Measurements from ENCODE around the gene LGR4. TPM values are rescaled to one million over a fixed set of nuclear protein-coding genes. Genes with fewer than 3 reads are reported as not detected.

Gene LGR4
- total and polyA plus RNA-seq, 2 of the 4 experiments (the other 2 are of a cell fraction), result 2.9 to 6.8 TPM

GRCh38 chr11:27505781-27506180, 33.2 kb upstream of the LGR4 start:
- ATAC-seq (ENCODE audit: low read depth) (no peak; the same call in 1 of the 2 replicates), DNase-seq (peak; percentile 13)
- Histone ChIP-seq H3K18ac (ENCODE audit: low read depth, low read length) (no peak overlapping the region), H3K14ac (replicated peaks; ENCODE audit: low read depth, low read length) (peak overlapping the region; percentile 60), H3K56ac (ENCODE audit: extremely low read depth, insufficient read depth, low read length) (peak overlapping the region; percentile 75), H3K9me1 (ENCODE audit: insufficient read depth, low read length) (no peaks in the 10 kb centered on the region), H2AFZ (replicated peaks; ENCODE audit: low read length, poor library complexity) (peak overlapping the region; percentile 96), H3K4ac (ENCODE audit: low read depth, low read length) (peak overlapping the region; percentile 70; the same call in 1 of the 2 replicates), H3K4me2 (ENCODE audit: low read depth, low read length) (peak overlapping the region; percentile 95), H3K9ac (ENCODE audit: low read depth, low read length) (peak overlapping the region; percentile 97), H2BK15ac (ENCODE audit: low read depth, low read length) (no peak overlapping the region), H3K4me1 (ENCODE audit: control insufficient read depth, insufficient read depth, low read length) (peaks cover 2% of the 10 kb centered on the region; the same call in 1 of the 2 replicates), H4K91ac (ENCODE audit: insufficient read depth, low read depth, low read length) (peak overlapping the region; percentile 69; the same call in 1 of the 2 replicates), H4K8ac (ENCODE audit: low read depth in 2 of 2, low read length in 2 of 2) (peak overlapping the region in 1 of 2 experiments; percentile 94; a peak in 2 of 4 replicates), H4K20me1 (ENCODE audit: insufficient read depth, low read length) (peaks cover 21% of the 10 kb centered on the region; the same call in 1 of the 2 replicates), H2AK5ac (ENCODE audit: low read depth, low read length) (no peak overlapping the region), H3K36me3 (ENCODE audit: control insufficient read depth, insufficient read depth, low read length) (0 out of 2 replicates have a peak, but pooled peaks cover 2% of the 10 kb centered on the region), H3K9me3 (ENCODE audit: control insufficient read depth, insufficient read depth, low read length) (no peaks in the 10 kb centered on the region), H2BK5ac (ENCODE audit: low read depth, low read length, poor library complexity, severe bottlenecking) (peak overlapping the region; percentile 70), H3K27ac (ENCODE audit: insufficient read depth, low read length) (peak overlapping the region; percentile 87), H4K5ac (ENCODE audit: low read depth, low read length) (peak overlapping the region; percentile 73; the same call in 1 of the 2 replicates), H3K4me3 (ENCODE audit: insufficient read depth, low read depth, low read length) (peak overlapping the region; percentile 73), H2BK120ac (ENCODE audit: low read depth, low read length) (peak overlapping the region; percentile 50; the same call in 1 of the 2 replicates), H3K23ac (ENCODE audit: low read depth, low read length) (peak overlapping the region; percentile 74), H3K79me1 (ENCODE audit: low read depth in 1 of 2, low read length in 2 of 2) (peaks cover 26 to 43% of the 10 kb centered on the region in 2 experiments), H2BK20ac (ENCODE audit: low read depth, low read length) (0 out of 2 replicates have a peak overlapping the region, but pooled peaks have one; percentile 1), H2AK9ac (replicated peaks; ENCODE audit: low read depth, low read length, poor library complexity) (peak overlapping the region; percentile 80), H3K27me3 (ENCODE audit: control insufficient read depth, insufficient read depth, low read length) (no peaks in the 10 kb centered on the region)
- BruUV-seq (replicated peaks), result no TSS peak
- intact Hi-C loops (cut with micrococcal nuclease), result loop anchor here (2.0 to 10.0 kb wide), 2 partner anchors 143 to 1829 kb away; no protein-coding TSS in a partner anchor
- dilution Hi-C loops (cut with HindIII; ENCODE audit: low sequenced_read_pairs, unreplicated experiment), result no loop called here
- TF ChIP-seq RAD21 (IDR thresholded peaks at IDR 0.05; ENCODE audit: low read length), result no peak
- TF ChIP-seq MAZ (IDR thresholded peaks at IDR 0.05; ENCODE audit: borderline replicate concordance, low read depth, low read length), result no peak
- TF ChIP-seq FOS (IDR thresholded peaks at IDR 0.05; ENCODE audit: low read depth, low read length), result no peak
- TF ChIP-seq MAFK (IDR thresholded peaks at IDR 0.05; ENCODE audit: low read depth, low read length), result no peak
- TF ChIP-seq MXI1 (IDR thresholded peaks at IDR 0.05; ENCODE audit: borderline replicate concordance, low read depth, low read length), result no peak
- ChIA-PET CTCF (no interaction called here), POLR2A (ENCODE audit: unreplicated experiment) (no interaction called here)
- WGBS, 2 experiments (ENCODE audit: extremely low coverage in 2 of 2, insufficient read length in 1 of 2), result no CpG with 5 or more reads among the region's 5 CpGs
- in situ Hi-C loops (cut with MboI; ENCODE audit: low sequenced_read_pairs), result loop anchor here (25.0 kb wide), 1 partner anchor 1832 kb away; no protein-coding TSS in a partner anchor

All from IMR-90 (cell line).